EL (cell line): Measurements from ENCODE around the gene KCTD3.

Experiments
- DNase-seq: peaks from one replicate; pipeline ENCODE4 v3.0.0-alpha.2; 2016

The KCTD3 gene

GRCh38 chr1:215566556-215567490, at the start of gene KCTD3:
Gene KCTD3, plus strand, starts transcription at chr1:215567304. Its CDS starts 382 bp downstream, at chr1:215567686.
- peak; percentile 80 for DNase-seq

- peak; percentile 64 for DNase-seq
Measured at GRCh38 chr1:215517441-215517891, 49.6 kb upstream of the KCTD3 start.

- DNase-seq, result no peak
Measured at GRCh38 chr1:215518594-215518993, 48.5 kb upstream of the KCTD3 start.

- DNase-seq, result no peak
Measured at GRCh38 chr1:215521279-215521678, 45.8 kb upstream of the KCTD3 start.

GRCh38 chr1:215523128-215523861, 43.8 kb upstream of the KCTD3 start:
- DNase-seq, result peak; percentile 17

- DNase-seq, result peak; percentile 8
Measured at GRCh38 chr1:215523906-215524305, 43.2 kb upstream of the KCTD3 start.

- DNase-seq, result peak; percentile 48
Measured at GRCh38 chr1:215526147-215526845, 40.8 kb upstream of the KCTD3 start.

GRCh38 chr1:215526846-215527151, 40.3 kb upstream of the KCTD3 start:
- no peak for DNase-seq

- DNase-seq, result no peak
Measured at GRCh38 chr1:215529111-215529510, 38.0 kb upstream of the KCTD3 start.

GRCh38 chr1:215529571-215529970, 37.5 kb upstream of the KCTD3 start:
- no peak for DNase-seq

- DNase-seq, result no peak
Measured at GRCh38 chr1:215530401-215530984, 36.6 kb upstream of the KCTD3 start.

- DNase-seq, result peak; percentile 34
Measured at GRCh38 chr1:215539803-215540570, 27.1 kb upstream of the KCTD3 start.

GRCh38 chr1:215542301-215542700, 24.8 kb upstream of the KCTD3 start:
- no peak for DNase-seq

GRCh38 chr1:215543191-215543606, 23.9 kb upstream of the KCTD3 start:
- peak; percentile 44 for DNase-seq

GRCh38 chr1:215543806-215544205, 23.3 kb upstream of the KCTD3 start:
- DNase-seq, result no peak

GRCh38 chr1:215544566-215544965, 22.5 kb upstream of the KCTD3 start:
- DNase-seq, result no peak

GRCh38 chr1:215545096-215545495, 22.0 kb upstream of the KCTD3 start:
- no peak for DNase-seq

- no peak for DNase-seq
Measured at GRCh38 chr1:215547011-215547410, 20.1 kb upstream of the KCTD3 start.

- no peak for DNase-seq
Measured at GRCh38 chr1:215551806-215552205, 15.3 kb upstream of the KCTD3 start.

- no peak for DNase-seq
Measured at GRCh38 chr1:215554865-215555264, 12.2 kb upstream of the KCTD3 start.

- DNase-seq, result no peak
Measured at GRCh38 chr1:215555531-215555930, 11.6 kb upstream of the KCTD3 start.

GRCh38 chr1:215556996-215557395, 10.1 kb upstream of the KCTD3 start:
- no peak for DNase-seq
